Uterus (tissue), 4 donors: ENCODE results near the gene HMGN4. TPM values are rescaled to one million over a fixed set of nuclear protein-coding genes. Genes with fewer than 3 reads are reported as not detected.
A peak's percentile ranks its signal among the peaks of the same experiment; 100 is the strongest.
"Not testable (repeated sequence)": the region's sequence is repeated elsewhere in the genome, so short reads cannot be mapped to it uniquely, and the experiment has no call there.

Experiments used
- DNase-seq, 2 donors: peaks; one replicate each; pipeline ENCODE4 v3.0.0-alpha.2; 2019 to 2020
- H3K27ac ChIP-seq, 2 donors: fragments of 200-600 bp; sonication (generic); 1 replicate in 1 of 2; 2 replicates in 1 of 2; pipeline ENCODE4 v1.5.1; 2016 to 2018
- H3K27me3 ChIP-seq, 2 donors: fragments of 200-600 bp; sonication (generic); one replicate each; pipeline ENCODE4 v1.5.1; 2018 to 2019; ENCODE audit warnings: control low read depth in 1 of 2
- H3K36me3 ChIP-seq, 2 donors: fragments of 200-600 bp; sonication (generic); one replicate each; pipeline ENCODE4 v1.5.1; 2019; ENCODE audit warnings: control low read depth in 1 of 2
- H3K4me1 ChIP-seq, 2 donors: fragments of 200-600 bp; sonication (generic); one replicate each; pipeline ENCODE4 v1.5.1; 2018 to 2019; ENCODE audit warnings: control low read depth in 1 of 2
- H3K4me3 ChIP-seq, 2 donors: fragments of 200-600 bp; sonication (generic); 1 replicate in 1 of 2; 2 replicates in 1 of 2; pipeline ENCODE4 v1.5.1; 2018 to 2019; ENCODE audit warnings: mild to moderate bottlenecking in 1 of 2
- H3K9me3 ChIP-seq, 2 donors: fragments of 200-600 bp; sonication (generic); one replicate each; pipeline ENCODE4 v1.5.1; 2019; ENCODE audit warnings: control low read depth in 1 of 2
- POLR2A ChIP-seq, 2 donors: fragments of 450-650 bp; IDR thresholded peaks; one replicate each; pipeline ENCODE4 v1.6.1; 2016; ENCODE audit warnings: antibody characterized with exemption in 2 of 2, mild to moderate bottlenecking in 1 of 2, moderate library complexity in 1 of 2
- intact Hi-C: fragments of 100-400 bp; cut with DNase I; formaldehyde crosslinking; loops from one replicate; pipeline ENCODE4 v1.15.1; 2023; ENCODE audit warnings: low total_unique reads
- total RNA-seq, 4 donors: library from RNA; depleted of rRNA in 3 of 4; stranded (reverse); fragments of >200 nt in 3 of 4; gene quantifications; one replicate each; pipeline versions ENCODE4 v1.1.0 to v1.2.4, GENCODE V29; 2014 to 2023
- TF ChIP-seq, protein P1 (sequence below), 4 experiments: fragments of 200-600 bp in 2 of 4; fragments of 450-650 bp in 2 of 4; sonication (generic) in 2 of 4; IDR thresholded peaks; one replicate each; pipeline ENCODE4 v1.5.1; 2016 to 2019; ENCODE audit warnings: antibody characterized with exemption in 4 of 4, mild to moderate bottlenecking in 2 of 4, moderate library complexity in 1 of 4
- donor health status: DM: yes; HTN: yes; CAD: no.

HMGN4 gene
- total RNA-seq, 4 donors from 2014 or later, result 14.6 to 89.0 (median 73.3) TPM

DNA sequence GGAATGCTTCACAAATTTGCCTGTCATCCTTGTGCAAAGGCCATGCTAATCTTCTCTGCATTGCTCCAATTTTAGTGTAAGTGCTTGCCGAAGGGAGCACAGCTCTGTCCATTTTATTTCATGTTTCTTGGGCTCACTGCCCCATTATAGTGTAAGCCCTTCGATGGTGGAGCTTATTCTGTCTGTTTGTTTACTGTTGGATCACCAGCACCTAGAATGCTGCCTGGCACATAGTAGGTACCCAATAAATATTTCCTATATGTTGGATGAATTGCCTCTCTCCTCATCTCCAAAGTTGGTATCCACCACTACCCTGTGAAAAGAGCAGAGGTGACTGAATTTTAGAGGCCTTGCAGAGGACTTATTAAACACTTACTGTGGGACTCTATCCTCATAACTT, 18.8 kb upstream of the HMGN4 start:
- Histone ChIP-seq H3K9me3 (no peaks in the 10 kb centered on the region), H3K4me1 (no peaks in the 10 kb centered on the region), H3K36me3 (no peaks in the 10 kb centered on the region), H3K27ac (no peak overlapping the region), H3K4me3 (no peak overlapping the region), H3K27me3 (no peaks in the 10 kb centered on the region)
- DNase-seq, result no peak
- intact Hi-C loops, result loop anchor here (10.0 kb wide), 1 partner anchor 55 kb away; no protein-coding TSS in a partner anchor
- no peak for TF ChIP-seq POLR2A (IDR thresholded peaks at IDR 0.05)
- TF ChIP-seq, protein P1, sequence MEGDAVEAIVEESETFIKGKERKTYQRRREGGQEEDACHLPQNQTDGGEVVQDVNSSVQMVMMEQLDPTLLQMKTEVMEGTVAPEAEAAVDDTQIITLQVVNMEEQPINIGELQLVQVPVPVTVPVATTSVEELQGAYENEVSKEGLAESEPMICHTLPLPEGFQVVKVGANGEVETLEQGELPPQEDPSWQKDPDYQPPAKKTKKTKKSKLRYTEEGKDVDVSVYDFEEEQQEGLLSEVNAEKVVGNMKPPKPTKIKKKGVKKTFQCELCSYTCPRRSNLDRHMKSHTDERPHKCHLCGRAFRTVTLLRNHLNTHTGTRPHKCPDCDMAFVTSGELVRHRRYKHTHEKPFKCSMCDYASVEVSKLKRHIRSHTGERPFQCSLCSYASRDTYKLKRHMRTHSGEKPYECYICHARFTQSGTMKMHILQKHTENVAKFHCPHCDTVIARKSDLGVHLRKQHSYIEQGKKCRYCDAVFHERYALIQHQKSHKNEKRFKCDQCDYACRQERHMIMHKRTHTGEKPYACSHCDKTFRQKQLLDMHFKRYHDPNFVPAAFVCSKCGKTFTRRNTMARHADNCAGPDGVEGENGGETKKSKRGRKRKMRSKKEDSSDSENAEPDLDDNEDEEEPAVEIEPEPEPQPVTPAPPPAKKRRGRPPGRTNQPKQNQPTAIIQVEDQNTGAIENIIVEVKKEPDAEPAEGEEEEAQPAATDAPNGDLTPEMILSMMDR (IDR thresholded peaks at IDR 0.05), result no peak

DNA sequence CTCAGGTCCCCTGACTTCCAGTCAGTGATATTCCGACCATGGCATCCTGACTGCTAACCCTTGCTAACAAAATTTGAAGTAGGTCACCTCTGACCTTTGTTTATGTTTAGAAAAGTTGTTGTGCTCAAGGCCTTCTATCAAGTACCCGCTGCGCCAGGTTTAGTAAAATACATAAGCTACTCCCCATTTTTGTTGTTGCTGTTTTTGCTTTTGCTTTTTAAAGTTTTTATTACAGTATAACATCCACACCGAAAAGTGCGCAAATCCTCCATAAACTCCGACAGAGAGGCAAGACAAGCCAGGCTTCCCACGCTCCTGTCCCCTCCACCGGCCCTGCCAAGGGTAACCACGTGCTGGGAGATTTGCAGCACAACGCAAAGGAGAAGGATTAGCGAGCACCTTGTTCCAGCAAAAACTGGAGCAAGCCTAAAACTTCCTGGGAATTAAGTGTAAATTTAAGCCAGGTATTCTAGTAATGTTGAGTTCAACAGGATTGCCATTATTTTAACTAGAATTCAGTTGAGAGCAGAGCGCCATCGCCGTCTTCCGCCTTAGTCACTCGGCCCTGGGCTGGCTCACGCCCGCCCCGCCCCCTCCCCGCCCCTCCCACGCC, 17.8 kb upstream of the HMGN4 start:
- no peaks in the 10 kb centered on the region for H3K36me3 ChIP-seq
- peak; percentile 70 to 72 for DNase-seq
- intact Hi-C loops, result no loop called here
- peak overlapping the region; percentile 53 to 56 for H3K4me3 ChIP-seq
- peak overlapping the region; percentile 98 to 100 for H3K27ac ChIP-seq
- H3K4me1 ChIP-seq, result no peaks in the 10 kb centered on the region
- H3K27me3 ChIP-seq, result no peaks in the 10 kb centered on the region
- no peaks in the 10 kb centered on the region for H3K9me3 ChIP-seq
- peak in 1 of 2 donors; percentile 31 for TF ChIP-seq POLR2A (IDR thresholded peaks at IDR 0.05)
- TF ChIP-seq, protein P1 (IDR thresholded peaks at IDR 0.05), result no peak

DNA sequence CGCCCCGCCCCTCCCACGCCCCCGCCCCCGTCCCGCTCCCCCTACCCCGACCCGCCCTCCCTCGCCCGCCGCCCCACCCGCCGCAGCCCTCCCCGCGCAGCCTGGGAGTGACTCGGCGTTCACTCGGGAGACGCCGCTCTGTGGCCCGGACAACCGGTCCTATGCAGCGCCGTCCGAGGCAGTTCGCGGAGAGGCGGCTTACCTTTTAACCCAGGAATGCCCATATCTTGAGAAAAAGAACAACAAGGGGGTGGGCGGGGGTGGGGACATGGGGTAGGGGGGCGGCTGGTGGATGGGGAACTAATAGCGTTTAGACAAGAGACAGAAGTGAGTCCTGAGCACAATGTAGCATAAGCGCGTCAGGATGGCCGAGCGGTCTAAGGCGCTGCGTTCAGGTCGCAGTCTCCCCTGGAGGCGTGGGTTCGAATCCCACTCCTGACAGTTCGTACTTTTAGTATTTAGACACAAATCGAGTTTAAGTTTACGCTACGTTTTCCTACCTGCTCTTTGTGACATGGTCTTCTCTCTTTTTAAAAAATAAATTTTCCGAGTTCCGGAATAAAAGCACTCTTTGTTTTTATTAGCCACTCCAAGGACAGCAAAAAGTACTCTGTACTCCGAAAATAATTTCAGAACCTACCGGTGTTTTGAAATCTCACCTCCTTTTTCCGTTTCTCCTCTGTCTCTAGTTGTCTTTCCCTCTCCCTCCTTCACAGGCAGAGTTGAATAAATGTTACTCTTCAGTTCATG, 17.1 kb upstream of the HMGN4 start:
- Histone ChIP-seq H3K27ac (peak overlapping the region; percentile 98 to 100), H3K9me3 (no peaks in the 10 kb centered on the region), H3K4me3 (peak overlapping the region; percentile 53 to 56), H3K4me1 (no peaks in the 10 kb centered on the region), H3K27me3 (no peaks in the 10 kb centered on the region), H3K36me3 (no peaks in the 10 kb centered on the region)
- no peak for TF ChIP-seq POLR2A (IDR thresholded peaks at IDR 0.05)
- TF ChIP-seq, protein P1 (IDR thresholded peaks at IDR 0.05), result no peak
- peak; percentile 86 to 90 for DNase-seq
- intact Hi-C loops, result no loop called here

DNA sequence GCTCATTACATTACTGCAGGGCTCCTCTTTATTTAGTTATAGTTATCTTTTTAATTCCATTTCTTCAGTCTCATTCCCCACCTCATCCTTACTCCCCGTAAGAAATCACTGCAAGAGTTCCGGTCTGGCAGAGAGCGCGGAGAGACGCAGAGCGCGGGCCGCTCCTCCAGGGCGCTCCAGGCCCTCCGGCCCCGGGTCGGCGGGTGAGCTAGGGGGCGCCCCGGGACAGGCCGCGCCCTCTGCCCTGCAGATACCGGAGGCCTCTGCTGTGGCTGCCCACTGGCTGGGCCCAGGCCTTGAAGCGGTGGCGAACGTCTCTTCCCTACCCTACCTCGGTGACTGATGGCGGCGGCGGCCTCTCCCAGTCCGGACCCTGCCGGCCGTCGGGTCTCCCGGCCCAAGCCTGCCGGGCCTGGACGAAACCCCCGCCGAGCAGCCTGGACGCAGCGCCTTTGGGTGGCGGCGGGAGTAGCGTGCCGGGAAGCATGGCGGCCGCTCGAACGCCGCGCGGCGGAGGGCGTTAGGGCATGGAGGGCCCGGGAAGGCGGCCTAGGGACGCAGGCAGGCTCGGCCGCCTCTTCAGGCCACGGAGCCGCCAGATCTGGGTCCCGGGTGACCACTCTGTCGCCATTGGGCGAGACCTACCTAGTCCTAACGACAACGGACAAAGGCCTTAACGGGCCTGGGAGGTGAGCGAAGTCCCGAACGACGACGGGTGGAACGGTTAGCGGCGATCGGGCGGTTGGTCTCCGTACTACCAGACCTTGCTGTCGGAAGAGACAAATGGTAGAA, 16.4 kb upstream of the HMGN4 start:
- intact Hi-C loops, result no loop called here
- TF ChIP-seq, protein P1 (IDR thresholded peaks at IDR 0.05), result peak; percentile 22 to 56 (median 42)
- TF ChIP-seq POLR2A (IDR thresholded peaks at IDR 0.05), result peak in 1 of 2 donors; percentile 53
- DNase-seq, result peak; percentile 76 to 84
- Histone ChIP-seq H3K27ac (peak overlapping the region; percentile 98 to 100), H3K4me1 (no peaks in the 10 kb centered on the region), H3K4me3 (peak overlapping the region; percentile 53 to 56), H3K36me3 (no peaks in the 10 kb centered on the region), H3K27me3 (no peaks in the 10 kb centered on the region), H3K9me3 (no peaks in the 10 kb centered on the region)

DNA sequence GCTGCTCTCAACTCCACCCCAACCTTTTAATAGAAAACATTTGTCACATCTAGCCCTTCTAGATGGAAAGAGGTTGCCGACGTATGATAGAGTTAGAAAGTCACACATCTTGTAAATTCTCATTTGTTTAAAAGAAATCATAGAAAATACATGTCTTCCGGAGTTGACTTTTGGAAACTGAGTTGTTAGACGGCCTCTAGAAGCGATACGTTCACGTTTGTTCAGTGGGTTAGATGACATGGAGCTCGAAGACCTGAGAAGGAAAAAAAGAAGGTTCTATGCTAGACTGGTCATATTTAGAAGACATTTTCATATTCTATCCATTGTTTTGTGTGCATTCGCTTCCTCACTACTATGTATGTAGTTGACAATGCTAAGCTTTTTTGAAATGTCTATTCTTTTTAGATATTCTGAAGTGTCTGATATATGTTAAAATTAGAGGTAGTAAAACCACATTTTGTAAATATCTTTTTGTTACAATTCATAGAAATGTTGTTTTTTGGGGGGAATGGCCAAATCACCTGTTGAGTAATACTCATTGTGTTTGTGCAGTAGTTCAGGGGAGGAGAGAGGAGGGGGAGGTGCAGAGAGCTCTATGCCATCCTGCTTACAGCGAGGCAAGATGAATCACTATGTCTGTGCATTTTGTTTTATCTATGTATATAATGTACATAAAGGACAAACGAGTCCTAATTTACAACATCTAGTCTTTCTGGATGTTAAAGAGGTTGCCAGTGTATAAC, 15.5 kb upstream of the HMGN4 start:
- DNase-seq, H3K4me1 ChIP-seq, intact Hi-C loops, H3K9me3 ChIP-seq, H3K36me3 ChIP-seq, H3K27me3 ChIP-seq: not testable (repeated sequence)
- Histone ChIP-seq H3K27ac (peak overlapping the region; percentile 98 to 100), H3K4me3 (peak overlapping the region; percentile 53 to 56)

DNA sequence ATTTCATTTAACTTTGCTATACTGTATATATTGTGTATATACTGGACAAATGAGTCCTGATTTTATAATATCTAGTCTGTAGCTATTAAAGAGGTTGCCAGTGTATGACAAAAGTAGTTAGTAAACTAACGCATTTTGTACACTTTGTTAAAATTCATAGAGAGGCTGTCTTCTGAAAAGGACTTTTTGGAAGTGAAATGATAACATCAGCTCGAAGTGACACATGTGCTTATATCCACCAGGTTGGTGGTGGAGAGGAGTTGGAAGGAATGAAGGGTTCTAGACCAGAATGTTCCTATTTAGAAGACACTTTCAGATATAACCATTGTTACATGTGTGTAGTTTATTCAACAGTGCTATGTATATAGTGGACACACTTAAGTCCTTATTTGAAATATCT, 13.9 kb upstream of the HMGN4 start:
- intact Hi-C loops, H3K27me3 ChIP-seq, H3K4me3 ChIP-seq, H3K36me3 ChIP-seq, H3K27ac ChIP-seq, H3K4me1 ChIP-seq, H3K9me3 ChIP-seq, DNase-seq: not testable (repeated sequence)
